GM21423 (cell line): ENCODE data around the gene STUB1.
"Not testable (repeated sequence)": the region's sequence is repeated elsewhere in the genome, so short reads cannot be mapped to it uniquely, and the experiment has no call there.

Experiments used
- ATAC-seq: cut with Tn5 transposase; IDR thresholded peaks from one replicate; pipeline ENCODE4 v1.9.1; 2021; ENCODE audit warnings: mild to moderate bottlenecking, moderate library complexity; ENCODE audit not compliant: unreplicated experiment

The STUB1 gene

GRCh38 chr16:710500-711075 lies 30.4 kb downstream of the STUB1 start:
- no peak for ATAC-seq

- no peak for ATAC-seq
Measured at GRCh38 chr16:711084-711483, 30.9 kb downstream of the STUB1 start.

- no peak for ATAC-seq
Measured at GRCh38 chr16:711548-712320, 31.5 kb downstream of the STUB1 start.

- not testable (repeated sequence) for ATAC-seq
Measured at GRCh38 chr16:712740-713250, 32.6 kb downstream of the STUB1 start.

- ATAC-seq = no peak
Measured at GRCh38 chr16:714079-714478, 33.9 kb downstream of the STUB1 start.

GRCh38 chr16:714558-715476 lies 34.6 kb downstream of the STUB1 start, which contains the start of gene METRN:
TSS of gene METRN (plus strand) at chr16:715118. CDS start at chr16:715290, 172 bp downstream.
- peak; percentile 70 for ATAC-seq

- ATAC-seq = no peak
Measured at GRCh38 chr16:715477-716199, 35.4 kb downstream of the STUB1 start.

GRCh38 chr16:716200-716568 lies 36.0 kb downstream of the STUB1 start:
- no peak for ATAC-seq

GRCh38 chr16:716768-717325 lies 36.6 kb downstream of the STUB1 start:
- ATAC-seq = no peak

- ATAC-seq = no peak
Measured at GRCh38 chr16:717450-718245, 37.4 kb downstream of the STUB1 start.

- ATAC-seq = no peak
Measured at GRCh38 chr16:718389-718788, 38.2 kb downstream of the STUB1 start.

- ATAC-seq = no peak
Measured at GRCh38 chr16:718922-719321, 38.7 kb downstream of the STUB1 start.

- ATAC-seq = no peak
Measured at GRCh38 chr16:719815-720446, 39.7 kb downstream of the STUB1 start.

- peak; percentile 10 for ATAC-seq
Measured at GRCh38 chr16:720447-720989, 40.3 kb downstream of the STUB1 start.

- ATAC-seq = peak; percentile 67
Measured at GRCh38 chr16:720990-721764, 41.0 kb downstream of the STUB1 start, which contains the start of gene ANTKMT. TSS of gene ANTKMT (plus strand) at chr16:721146. CDS start at chr16:721275, 129 bp downstream.

- ATAC-seq = no peak
Measured at GRCh38 chr16:721765-722540, 41.7 kb downstream of the STUB1 start.
